Fibroblast of lung (primary cell): ENCODE data around the gene BSND. TPM values are rescaled to one million over a fixed set of nuclear protein-coding genes. Genes with fewer than 3 reads are reported as not detected.

Experiments used
- DNase-seq, 2 donors: peaks; one replicate each; pipeline versions ENCODE4 v3.0.0 to v3.0.0-alpha.2; 2010; ENCODE audit warnings: low read depth in 2 of 2
- H2AFZ ChIP-seq: 2 replicates; pipeline ENCODE4 v1.5.1; 2012; ENCODE audit warnings: low read length, control low read depth, inconsistent platforms
- H3K27ac ChIP-seq: 2 replicates; pipeline ENCODE4 v1.5.1; 2011; ENCODE audit warnings: low read length, control low read depth; ENCODE audit not compliant: insufficient read depth
- H3K27me3 ChIP-seq: 2 replicates; pipeline ENCODE4 v1.5.1; 2011; ENCODE audit warnings: mild to moderate bottlenecking, low read length; ENCODE audit not compliant: control insufficient read depth, insufficient read depth
- H3K36me3 ChIP-seq: 2 replicates; pipeline ENCODE4 v1.5.1; 2011; ENCODE audit warnings: low read length; ENCODE audit not compliant: control insufficient read depth, insufficient read depth
- H3K4me1 ChIP-seq: 2 replicates; pipeline ENCODE4 v1.5.1; 2011; ENCODE audit warnings: low read length; ENCODE audit not compliant: control insufficient read depth, insufficient read depth; ENCODE audit errors: extremely low read depth
- H3K4me2 ChIP-seq: 2 replicates; pipeline ENCODE4 v1.5.1; 2011; ENCODE audit warnings: low read length, control low read depth; ENCODE audit not compliant: insufficient read depth; ENCODE audit errors: extremely low read depth
- H3K4me3 ChIP-seq, 4 experiments: fragments of 200-600 bp in 1 of 4; sonication (generic) in 1 of 4; replicated peaks in 1 of 4; 2 replicates each; pipeline ENCODE4 v1.5.1; 2011 to 2016; ENCODE audit warnings: low read length in 4 of 4, low read depth in 3 of 4, mild to moderate bottlenecking in 3 of 4, control low read depth in 2 of 4, inconsistent platforms in 1 of 4, mixed read lengths in 1 of 4; ENCODE audit not compliant: insufficient read depth in 1 of 4; ENCODE audit errors: control extremely low read depth in 1 of 4
- H3K79me2 ChIP-seq: 2 replicates; pipeline ENCODE4 v1.5.1; 2012; ENCODE audit warnings: mild to moderate bottlenecking, low read length, inconsistent platforms; ENCODE audit not compliant: control insufficient read depth, insufficient read depth
- H3K9ac ChIP-seq: 2 replicates; pipeline ENCODE4 v1.5.1; 2011; ENCODE audit warnings: mild to moderate bottlenecking, low read length, control low read depth; ENCODE audit not compliant: insufficient read depth
- H3K9me3 ChIP-seq: 2 replicates; pipeline ENCODE4 v1.5.1; 2012; ENCODE audit warnings: low read depth, low read length; ENCODE audit not compliant: control insufficient read depth, insufficient read depth
- H4K20me1 ChIP-seq: 2 replicates; pipeline ENCODE4 v1.5.1; 2011; ENCODE audit warnings: low read length; ENCODE audit not compliant: control insufficient read depth, insufficient read depth; ENCODE audit errors: extremely low read depth
- CTCF ChIP-seq, 2 donors: IDR thresholded peaks in 1 of 2; conservative IDR thresholded peaks in 1 of 2; 1 replicate in 1 of 2; 2 replicates in 1 of 2; pipeline ENCODE4 v1.5.1; 2011 to 2012; ENCODE audit warnings: low read length in 2 of 2, control low read depth in 1 of 2, inconsistent platforms in 1 of 2, low read depth in 1 of 2, mild to moderate bottlenecking in 1 of 2
- EZH2 ChIP-seq: IDR thresholded peaks from 2 replicates; pipeline ENCODE4 v1.5.1; 2012; ENCODE audit warnings: low read length, control low read depth, mild to moderate bottlenecking; ENCODE audit errors: missing control alignments
- polyA plus RNA-seq, 2 donors: library from polyadenylated mRNA; depleted of rRNA in 1 of 2; stranded (reverse) in 1 of 2; unstranded in 1 of 2; fragments of >200 nt; gene quantifications; 2 replicates each; pipeline ENCODE4 v1.2.1, GENCODE V29; 2011 to 2012; ENCODE audit warnings: missing spikeins in 1 of 2
- total RNA-seq: library from RNA; depleted of rRNA; stranded (reverse); fragments of >200 nt; gene quantifications from 2 replicates; pipeline ENCODE4 v1.2.1, GENCODE V29; 2014

Gene BSND
- total and polyA plus RNA-seq, 2 donors (not counting 1 experiment from before 2014, with no cell fraction given): not detected

GRCh38 chr1:55039342-55040082 is 40.8 kb downstream of the BSND start, which contains the start of gene PCSK9:
Gene PCSK9, plus strand, starts transcription at chr1:55039548. Its CDS starts 290 bp downstream, at chr1:55039838.
- Histone ChIP-seq H3K9ac (no peak within 1 kb of the TSS), H3K9me3 (no peaks in the 10 kb centered on the region), H3K27ac (no peak within 1 kb of the TSS), H3K4me1 (no peaks in the 10 kb centered on the region), H2AFZ (no peak within 1 kb of the TSS), H3K4me3 (peak within 1 kb of the TSS in 3 of 4 experiments; percentile 16 to 51 (median 26)), H3K27me3 (peaks cover 68% of the 10 kb centered on the region), H3K4me2 (peak within 1 kb of the TSS; percentile 35), H3K36me3 (no peaks in the 10 kb centered on the region), H3K79me2 (no peaks in the 10 kb centered on the region), H4K20me1 (no peaks in the 10 kb centered on the region)
- TF ChIP-seq CTCF (conservative IDR thresholded peaks at IDR 0.05 in 1 of 2, IDR thresholded peaks at IDR 0.05 in 1 of 2; ENCODE audit: low read depth in 1 of 2, low read length in 2 of 2) (no peak), EZH2 (peak; percentile 81)
- DNase-seq: peak; percentile 45 to 53

GRCh38 chr1:55040083-55040932 is 41.6 kb downstream of the BSND start:
- Histone ChIP-seq H3K27ac (no peak overlapping the region), H3K9ac (no peak overlapping the region), H3K27me3 (peaks cover 61% of the 10 kb centered on the region), H3K4me1 (no peaks in the 10 kb centered on the region), H3K79me2 (no peaks in the 10 kb centered on the region), H2AFZ (no peak overlapping the region), H3K9me3 (no peaks in the 10 kb centered on the region), H4K20me1 (no peaks in the 10 kb centered on the region), H3K4me3 (peak overlapping the region in 2 of 4 experiments; percentile 14 to 51), H3K4me2 (peak overlapping the region; percentile 35), H3K36me3 (no peaks in the 10 kb centered on the region)
- TF ChIP-seq EZH2 (peak; percentile 4), CTCF (conservative IDR thresholded peaks at IDR 0.05 in 1 of 2, IDR thresholded peaks at IDR 0.05 in 1 of 2; ENCODE audit: low read depth in 1 of 2, low read length in 2 of 2) (no peak)
- DNase-seq: peak; percentile 9 to 28

GRCh38 chr1:55040933-55041494 is 42.3 kb downstream of the BSND start:
- no peak overlapping the region for H3K9ac ChIP-seq
- no peak overlapping the region for H3K4me2 ChIP-seq
- H3K27ac ChIP-seq: no peak overlapping the region
- peaks cover 54% of the 10 kb centered on the region for H3K27me3 ChIP-seq
- no peak for TF ChIP-seq EZH2
- TF ChIP-seq CTCF (conservative IDR thresholded peaks at IDR 0.05 in 1 of 2, IDR thresholded peaks at IDR 0.05 in 1 of 2; ENCODE audit: low read depth in 1 of 2, low read length in 2 of 2): no peak
- H3K4me3 ChIP-seq: peak overlapping the region in 1 of 4 experiments; percentile 51
- H3K79me2 ChIP-seq: no peaks in the 10 kb centered on the region
- no peaks in the 10 kb centered on the region for H3K36me3 ChIP-seq
- no peak for DNase-seq
- no peaks in the 10 kb centered on the region for H3K9me3 ChIP-seq
- no peak overlapping the region for H2AFZ ChIP-seq
- H4K20me1 ChIP-seq: no peaks in the 10 kb centered on the region
- H3K4me1 ChIP-seq: no peaks in the 10 kb centered on the region
